AG04450 (cell line): ENCODE measurements around the gene GAS7. TPM values are rescaled to one million over a fixed set of nuclear protein-coding genes. Genes with fewer than 3 reads are reported as not detected.

Experiments
- CTCF ChIA-PET: fragments of 300-600, 350-600 bp; formaldehyde crosslinking; extraction: SDS; loops from one replicate; lab custom pipeline; 2022; ENCODE audit warnings: antibody characterized with exemption, inconsistent platforms; lab: Charles Lee
- POLR2A ChIA-PET: fragments of 350-600 bp; formaldehyde crosslinking; extraction: SDS; loops from one replicate; lab custom pipeline; 2021; ENCODE audit warnings: antibody characterized with exemption, inconsistent platforms; lab: Yijun Ruan, JAX
- DNase-seq: peaks from one replicate; pipeline ENCODE4 v3.0.0-alpha.2; 2011; ENCODE audit warnings: low read depth, low spot score
- H3K27ac ChIP-seq: one replicate; pipeline ENCODE4 v1.5.1; 2012; ENCODE audit warnings: low read depth, low read length, control low read depth
- H3K27me3 ChIP-seq: one replicate; pipeline ENCODE4 v1.6.0; 2012; ENCODE audit warnings: low read length; ENCODE audit not compliant: control insufficient read depth, insufficient read depth
- H3K4me3 ChIP-seq: 2 replicates; pipeline ENCODE4 v1.5.1; 2011; ENCODE audit warnings: mild to moderate bottlenecking, low read depth, low read length, control low read depth
- H3K9me3 ChIP-seq: 2 replicates; pipeline ENCODE4 v1.5.1; 2012; ENCODE audit warnings: low read length; ENCODE audit not compliant: control insufficient read depth, insufficient read depth
- polyA plus RNA-seq: library from polyadenylated mRNA; depleted of rRNA; stranded (reverse); fragments of >200 nt; gene quantifications from 2 replicates; pipeline ENCODE4 v1.2.3, GENCODE V29; 2011
- TF ChIP-seq, protein P1 (sequence below): IDR thresholded peaks from 2 replicates; pipeline ENCODE4 v1.5.1; 2011; ENCODE audit warnings: low read depth, low read length, control low read depth, inconsistent platforms

Gene GAS7
- polyA plus RNA-seq, 1 experiment: 5.6 TPM

DNA sequence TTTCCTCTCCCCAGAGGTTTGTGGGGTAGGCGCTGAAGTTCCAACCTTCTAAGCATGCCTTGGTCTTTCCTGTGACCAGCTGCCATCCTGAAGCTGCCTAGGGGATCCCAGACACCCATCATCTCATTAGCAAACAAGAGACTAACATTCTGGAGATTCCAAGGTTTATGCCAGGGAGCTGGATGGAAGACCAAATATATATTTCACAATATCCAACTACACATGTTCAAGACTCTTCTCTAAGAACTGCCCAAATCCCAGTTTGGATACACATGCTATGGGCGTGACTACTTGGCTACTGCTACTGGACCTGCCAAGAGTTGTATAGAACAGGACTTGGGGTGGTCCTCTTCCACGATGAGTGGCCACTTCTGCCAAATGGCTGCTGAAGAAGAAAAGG lies 200.3 kb downstream of the GAS7 start:
- Histone ChIP-seq H3K27me3 (no peaks in the 10 kb centered on the region), H3K9me3 (peaks cover 10% of the 10 kb centered on the region), H3K4me3 (no peak overlapping the region), H3K27ac (no peak overlapping the region)
- TF ChIP-seq, protein P1, sequence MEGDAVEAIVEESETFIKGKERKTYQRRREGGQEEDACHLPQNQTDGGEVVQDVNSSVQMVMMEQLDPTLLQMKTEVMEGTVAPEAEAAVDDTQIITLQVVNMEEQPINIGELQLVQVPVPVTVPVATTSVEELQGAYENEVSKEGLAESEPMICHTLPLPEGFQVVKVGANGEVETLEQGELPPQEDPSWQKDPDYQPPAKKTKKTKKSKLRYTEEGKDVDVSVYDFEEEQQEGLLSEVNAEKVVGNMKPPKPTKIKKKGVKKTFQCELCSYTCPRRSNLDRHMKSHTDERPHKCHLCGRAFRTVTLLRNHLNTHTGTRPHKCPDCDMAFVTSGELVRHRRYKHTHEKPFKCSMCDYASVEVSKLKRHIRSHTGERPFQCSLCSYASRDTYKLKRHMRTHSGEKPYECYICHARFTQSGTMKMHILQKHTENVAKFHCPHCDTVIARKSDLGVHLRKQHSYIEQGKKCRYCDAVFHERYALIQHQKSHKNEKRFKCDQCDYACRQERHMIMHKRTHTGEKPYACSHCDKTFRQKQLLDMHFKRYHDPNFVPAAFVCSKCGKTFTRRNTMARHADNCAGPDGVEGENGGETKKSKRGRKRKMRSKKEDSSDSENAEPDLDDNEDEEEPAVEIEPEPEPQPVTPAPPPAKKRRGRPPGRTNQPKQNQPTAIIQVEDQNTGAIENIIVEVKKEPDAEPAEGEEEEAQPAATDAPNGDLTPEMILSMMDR: no peak
- no peak for DNase-seq
- ChIA-PET POLR2A (no interaction called here), CTCF (no interaction called here)

DNA sequence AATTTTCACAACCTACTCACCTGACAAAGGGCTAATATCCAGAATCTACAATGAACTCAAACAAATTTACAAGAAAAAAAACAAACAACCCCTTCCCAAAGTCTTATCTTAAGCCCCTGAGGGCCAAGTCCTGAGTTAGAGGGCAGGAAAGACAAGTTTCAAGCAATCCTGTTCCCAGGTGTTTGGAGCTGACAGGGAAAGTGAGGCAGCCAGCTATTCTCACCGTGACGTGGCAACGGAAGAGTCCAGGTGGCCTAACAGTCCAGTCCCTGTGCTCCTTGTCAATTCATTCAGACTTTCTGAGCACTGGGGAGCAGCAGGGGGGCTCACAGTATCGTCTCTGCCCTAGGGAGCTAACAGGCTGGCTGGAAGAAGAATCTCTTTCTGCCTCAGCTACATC lies 203.6 kb downstream of the GAS7 start:
- Histone ChIP-seq H3K4me3 (no peak overlapping the region), H3K27ac (no peak overlapping the region), H3K9me3 (peaks cover 20% of the 10 kb centered on the region), H3K27me3 (no peaks in the 10 kb centered on the region)
- CTCF ChIA-PET: no interaction called here
- POLR2A ChIA-PET: no interaction called here
- TF ChIP-seq, protein P1: no peak
- DNase-seq: no peak

DNA sequence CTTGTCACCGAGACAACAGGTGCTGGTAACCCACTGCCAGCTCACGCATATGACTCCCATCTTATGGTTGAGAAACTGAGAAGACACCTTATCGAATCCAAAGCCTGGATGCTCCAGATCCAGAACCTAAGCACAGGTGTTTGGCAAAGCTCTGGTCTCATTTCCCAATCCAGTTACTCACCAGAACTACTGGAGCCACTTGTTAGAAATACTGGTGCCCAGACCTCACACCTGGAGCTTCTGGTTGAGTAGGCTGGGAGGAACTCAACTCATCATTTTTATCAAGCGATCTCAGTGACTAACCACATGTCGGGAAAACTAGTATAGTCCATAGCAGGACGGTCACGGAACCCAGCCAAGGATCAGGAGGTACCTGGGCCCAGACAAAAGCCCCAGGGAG lies 206.6 kb downstream of the GAS7 start:
- no peak overlapping the region for H3K4me3 ChIP-seq
- TF ChIP-seq, protein P1: no peak
- no peak for DNase-seq
- CTCF ChIA-PET: no interaction called here
- H3K27me3 ChIP-seq: no peaks in the 10 kb centered on the region
- POLR2A ChIA-PET: no interaction called here
- H3K9me3 ChIP-seq: peaks cover 29% of the 10 kb centered on the region
- H3K27ac ChIP-seq: peak overlapping the region; percentile 11

DNA sequence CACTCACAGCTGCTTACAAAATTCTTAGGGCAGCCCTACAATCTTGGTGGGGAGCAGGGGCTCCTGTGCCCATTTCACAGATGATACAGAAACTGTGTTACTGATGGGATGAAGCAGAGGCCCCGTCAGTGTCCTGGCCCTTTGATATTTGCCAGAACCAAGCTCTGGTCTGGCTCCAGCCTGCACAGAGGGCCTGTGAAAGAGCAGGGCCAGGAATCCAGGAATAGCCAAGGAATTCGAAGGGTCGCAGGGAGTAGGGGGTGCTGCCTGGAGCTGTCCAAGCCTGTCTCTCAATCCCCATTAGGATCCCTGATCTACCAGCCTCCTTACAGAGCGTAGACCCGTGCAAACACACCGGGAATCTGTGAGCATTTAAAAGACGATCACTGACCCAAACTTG lies 207.1 kb downstream of the GAS7 start:
- CTCF ChIA-PET: no interaction called here
- no peak for DNase-seq
- H3K27ac ChIP-seq: peak overlapping the region; percentile 11
- POLR2A ChIA-PET: no interaction called here
- H3K9me3 ChIP-seq: peaks cover 34% of the 10 kb centered on the region
- no peak overlapping the region for H3K4me3 ChIP-seq
- no peaks in the 10 kb centered on the region for H3K27me3 ChIP-seq
- TF ChIP-seq, protein P1: no peak

DNA sequence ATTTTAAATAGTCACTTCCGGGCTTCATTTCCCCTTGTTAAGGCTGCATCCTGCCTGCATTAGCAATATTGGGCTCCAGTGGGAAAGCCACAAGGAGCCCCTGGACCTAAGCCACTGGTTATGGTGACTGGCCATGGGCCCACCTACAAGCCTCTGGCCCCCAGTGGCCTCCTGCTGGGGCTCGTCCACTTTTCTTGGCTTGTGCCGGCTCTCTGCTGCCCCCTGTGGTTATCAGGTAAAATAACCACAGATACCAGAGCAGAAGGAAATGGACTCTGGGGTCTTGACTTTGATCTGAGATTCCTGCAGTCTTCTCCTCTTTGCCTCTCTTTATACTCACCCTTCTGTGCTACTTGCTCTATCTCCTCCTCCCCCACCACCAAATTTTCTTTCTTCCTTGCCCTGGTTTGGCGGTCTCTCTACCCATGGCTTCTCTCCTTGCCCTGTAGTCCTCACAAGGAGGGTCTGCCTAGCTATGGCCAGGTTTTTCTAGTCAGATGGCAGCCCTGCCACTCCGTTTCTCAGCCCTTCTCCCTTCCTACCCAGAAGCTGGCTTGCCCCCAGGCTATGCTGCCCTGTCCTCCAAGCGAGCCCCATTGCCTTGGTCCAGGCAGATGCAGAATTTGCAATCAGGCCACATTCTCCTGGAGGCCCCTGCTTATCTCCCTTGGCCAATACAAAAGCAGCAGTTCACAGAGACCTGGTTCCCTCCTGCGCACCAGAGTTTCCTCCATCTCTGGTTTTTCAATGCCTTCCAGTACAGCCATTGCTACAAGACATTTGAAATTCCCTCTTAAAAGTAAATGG lies 210.4 kb downstream of the GAS7 start:
- no peak for DNase-seq
- TF ChIP-seq, protein P1: peak; percentile 59
- POLR2A ChIA-PET: no interaction called here
- Histone ChIP-seq H3K27ac (no peak overlapping the region), H3K9me3 (peaks cover 42% of the 10 kb centered on the region), H3K4me3 (no peak overlapping the region), H3K27me3 (no peaks in the 10 kb centered on the region)
- CTCF ChIA-PET: interaction anchor here (0.6 kb wide), 1 partner anchor 297 kb away, joined by 3 read pairs; no protein-coding TSS in a partner anchor
